IMR-90 (cell line): ENCODE measurements around the gene KCNMA1. TPM values are rescaled to one million over a fixed set of nuclear protein-coding genes. Genes with fewer than 3 reads are reported as not detected.

ENCODE experiments used
- ATAC-seq: fragments of 200-7000 bp; cut with Tn5 transposase; 2 replicates; pipeline ENCODE4 v1.9.1; 2020; ENCODE audit warnings: low read depth, mild to moderate bottlenecking, moderate library complexity
- BruUV-seq: library from RNA; stranded (reverse); fragments of 400-500 nt; replicated peaks from 2 replicates; lab custom pipeline; 2021; lab: Mats Ljungman, UMichigan
- CTCF ChIA-PET: fragments of 300-600 bp; formaldehyde crosslinking; extraction: SDS; loops from one replicate; lab custom pipeline; 2021; ENCODE audit warnings: antibody characterized with exemption; lab: Yijun Ruan, JAX
- POLR2A ChIA-PET: fragments of 300-600 bp; sonication (Branson Sonifier 250); formaldehyde crosslinking; loops from one replicate; lab custom pipeline; 2022; ENCODE audit warnings: antibody characterized with exemption; ENCODE audit not compliant: unreplicated experiment; lab: Charles Lee
- DNase-seq: peaks from one replicate; pipeline ENCODE4 v3.0.0; 2013
- H2AFZ ChIP-seq: replicated peaks from 2 replicates; pipeline ENCODE3; 2013; ENCODE audit warnings: low read length, mild to moderate bottlenecking; ENCODE audit not compliant: poor library complexity
- H2AK5ac ChIP-seq: 2 replicates; pipeline ENCODE4 v1.6.1; 2013; ENCODE audit warnings: low read depth, low read length, inconsistent platforms
- H2AK9ac ChIP-seq: replicated peaks from 2 replicates; pipeline ENCODE3; 2013; ENCODE audit warnings: mild to moderate bottlenecking, low read depth, low read length, moderate library complexity; ENCODE audit not compliant: poor library complexity
- H2BK120ac ChIP-seq: 2 replicates; pipeline ENCODE4 v1.6.1; 2013; ENCODE audit warnings: low read depth, low read length, inconsistent platforms
- H2BK15ac ChIP-seq: 3 replicates; pipeline ENCODE4 v1.6.1; 2013; ENCODE audit warnings: low read depth, low read length, inconsistent platforms
- H2BK20ac ChIP-seq: 2 replicates; pipeline ENCODE4 v1.6.1; 2013; ENCODE audit warnings: low read depth, mild to moderate bottlenecking, inconsistent platforms, low read length, moderate library complexity
- H2BK5ac ChIP-seq: 2 replicates; pipeline ENCODE4 v1.6.1; 2013; ENCODE audit warnings: mild to moderate bottlenecking, low read depth, low read length, inconsistent platforms; ENCODE audit not compliant: poor library complexity, severe bottlenecking
- H3K14ac ChIP-seq: replicated peaks from 2 replicates; pipeline ENCODE4 v1.6.1; 2013; ENCODE audit warnings: low read depth, low read length, inconsistent platforms
- H3K18ac ChIP-seq: 2 replicates; pipeline ENCODE4 v1.6.1; 2013; ENCODE audit warnings: low read depth, low read length, control low read depth
- H3K23ac ChIP-seq: 2 replicates; pipeline ENCODE4 v1.6.1; 2013; ENCODE audit warnings: low read depth, low read length, inconsistent platforms
- H3K27ac ChIP-seq: 2 replicates; pipeline ENCODE4 v1.5.1; 2013; ENCODE audit warnings: mild to moderate bottlenecking, control low read depth, low read length; ENCODE audit not compliant: insufficient read depth
- H3K27me3 ChIP-seq: 2 replicates; pipeline ENCODE4 v1.6.1; 2013; ENCODE audit warnings: low read length; ENCODE audit not compliant: control insufficient read depth, insufficient read depth
- H3K36me3 ChIP-seq: 2 replicates; pipeline ENCODE4 v1.6.1; 2013; ENCODE audit warnings: low read length, mixed read lengths; ENCODE audit not compliant: control insufficient read depth, insufficient read depth
- H3K4ac ChIP-seq: 2 replicates; pipeline ENCODE4 v1.6.1; 2013; ENCODE audit warnings: low read depth, low read length, inconsistent platforms
- H3K4me1 ChIP-seq: 2 replicates; pipeline ENCODE4 v1.6.1; 2013; ENCODE audit warnings: low read length, mixed read lengths; ENCODE audit not compliant: control insufficient read depth, insufficient read depth
- H3K4me2 ChIP-seq: 2 replicates; pipeline ENCODE4 v1.6.1; 2013; ENCODE audit warnings: low read depth, mild to moderate bottlenecking, control low read depth, low read length, moderate library complexity
- H3K4me3 ChIP-seq: 2 replicates; pipeline ENCODE4 v1.5.1; 2013; ENCODE audit warnings: low read depth, mild to moderate bottlenecking, control low read depth, low read length, moderate library complexity; ENCODE audit not compliant: insufficient read depth
- H3K56ac ChIP-seq: 2 replicates; pipeline ENCODE4 v1.6.1; 2013; ENCODE audit warnings: low read length, inconsistent platforms; ENCODE audit not compliant: insufficient read depth; ENCODE audit errors: extremely low read depth
- H3K79me1 ChIP-seq, 2 experiments: 2 replicates each; pipeline ENCODE4 v1.6.1; 2013; ENCODE audit warnings: low read length in 2 of 2, inconsistent platforms in 1 of 2, low read depth in 1 of 2
- H3K9ac ChIP-seq: 2 replicates; pipeline ENCODE4 v1.6.1; 2013; ENCODE audit warnings: low read depth, low read length, control low read depth
- H3K9me1 ChIP-seq: 2 replicates; pipeline ENCODE4 v1.6.1; 2013; ENCODE audit warnings: low read length, inconsistent platforms; ENCODE audit not compliant: insufficient read depth
- H3K9me3 ChIP-seq: 2 replicates; pipeline ENCODE4 v1.6.1; 2013; ENCODE audit warnings: low read length; ENCODE audit not compliant: control insufficient read depth, insufficient read depth
- H4K20me1 ChIP-seq: 2 replicates; pipeline ENCODE4 v1.6.1; 2013; ENCODE audit warnings: low read length, inconsistent platforms; ENCODE audit not compliant: insufficient read depth
- H4K5ac ChIP-seq: 2 replicates; pipeline ENCODE4 v1.6.1; 2013; ENCODE audit warnings: mild to moderate bottlenecking, low read depth, low read length, control low read depth
- H4K8ac ChIP-seq, 2 experiments: 2 replicates each; pipeline ENCODE4 v1.6.1; 2013; ENCODE audit warnings: low read depth in 2 of 2, low read length in 2 of 2, control low read depth in 1 of 2, inconsistent platforms in 1 of 2
- H4K91ac ChIP-seq: 2 replicates; pipeline ENCODE4 v1.6.1; 2013; ENCODE audit warnings: low read depth, low read length, inconsistent platforms; ENCODE audit not compliant: insufficient read depth
- BHLHE40 ChIP-seq: fragments of 150-350 bp; IDR thresholded peaks from 2 replicates; pipeline ENCODE4 v1.6.1; 2016; ENCODE audit warnings: mild to moderate bottlenecking, low read depth, low read length
- CEBPB ChIP-seq: IDR thresholded peaks from 2 replicates; pipeline ENCODE4 v1.6.1; 2012; ENCODE audit warnings: low read depth, low read length, improper control_type of control experiment
- CHD1 ChIP-seq: IDR thresholded peaks from 2 replicates; pipeline ENCODE4 v1.6.1; 2012; ENCODE audit warnings: low read depth, low read length, improper control_type of control experiment
- CTCF ChIP-seq: conservative IDR thresholded peaks from 2 replicates; pipeline ENCODE4 v1.5.1; 2012; ENCODE audit warnings: mild to moderate bottlenecking, low read depth, low read length, improper control_type of control experiment
- ELK1 ChIP-seq: fragments of 150-350 bp; IDR thresholded peaks from 2 replicates; pipeline ENCODE4 v1.6.1; 2016; ENCODE audit warnings: low read depth, mild to moderate bottlenecking, low read length, moderate library complexity, borderline replicate concordance
- FOS ChIP-seq: fragments of 150-350 bp; IDR thresholded peaks from 2 replicates; pipeline ENCODE4 v1.6.1; 2016; ENCODE audit warnings: low read depth, low read length
- MAFK ChIP-seq: IDR thresholded peaks from 2 replicates; pipeline ENCODE4 v1.6.1; 2012; ENCODE audit warnings: low read depth, low read length, improper control_type of control experiment
- MAZ ChIP-seq: IDR thresholded peaks from 2 replicates; pipeline ENCODE4 v1.6.1; 2012; ENCODE audit warnings: low read depth, mild to moderate bottlenecking, low read length, improper control_type of control experiment, moderate library complexity, borderline replicate concordance
- MXI1 ChIP-seq: IDR thresholded peaks from 2 replicates; pipeline ENCODE4 v1.6.1; 2012; ENCODE audit warnings: low read depth, mild to moderate bottlenecking, low read length, moderate library complexity, borderline replicate concordance
- NFE2L2 ChIP-seq: fragments of 150-350 bp; IDR thresholded peaks from 2 replicates; pipeline ENCODE4 v1.6.1; 2016; ENCODE audit warnings: low read depth, mild to moderate bottlenecking, low read length
- POLR2A ChIP-seq: IDR thresholded peaks from 2 replicates; pipeline ENCODE4 v1.6.1; 2012; ENCODE audit warnings: mild to moderate bottlenecking, low read depth, low read length
- RAD21 ChIP-seq: IDR thresholded peaks from 2 replicates; pipeline ENCODE4 v1.6.1; 2012; ENCODE audit warnings: low read length, improper control_type of control experiment
- RCOR1 ChIP-seq: IDR thresholded peaks from 2 replicates; pipeline ENCODE4 v1.6.1; 2012; ENCODE audit warnings: mild to moderate bottlenecking, low read length, improper control_type of control experiment; ENCODE audit not compliant: insufficient replicate concordance
- RFX5 ChIP-seq: IDR thresholded peaks from 2 replicates; pipeline ENCODE4 v1.8.0; 2012; ENCODE audit warnings: low read depth, mild to moderate bottlenecking, low read length, moderate library complexity
- SMC3 ChIP-seq: fragments of 150-350 bp; IDR thresholded peaks from 2 replicates; pipeline ENCODE4 v1.6.1; 2016; ENCODE audit warnings: low read depth, mild to moderate bottlenecking, antibody characterized with exemption, low read length, moderate library complexity
- USF2 ChIP-seq: fragments of 150-350 bp; IDR thresholded peaks from 2 replicates; pipeline ENCODE4 v1.6.1; 2017; ENCODE audit warnings: mild to moderate bottlenecking, antibody characterized with exemption, low read length, low read depth
- WGBS, 2 experiments: methylation state at CpG; one replicate each; pipeline versions ENCODE4 v1.1.5 to v1.1.7; 2013; ENCODE audit warnings: missing lambda C conversion rate in 2 of 2; ENCODE audit not compliant: insufficient read length in 1 of 2; ENCODE audit errors: extremely low coverage in 2 of 2; 5-methylcytosine and 5-hydroxymethylcytosine counted together
- dilution Hi-C: fragments of 300-500 bp; cut with HindIII; formaldehyde crosslinking; loops from one replicate; pipeline ENCODE4 v1.14.3; 2018; ENCODE audit warnings: low sequenced_read_pairs; ENCODE audit not compliant: unreplicated experiment
- in situ Hi-C: fragments of 300-500 bp; cut with MboI; formaldehyde crosslinking; loops from 3 replicates; pipeline ENCODE4 v1.14.3; 2019; ENCODE audit warnings: low sequenced_read_pairs, inconsistent platforms, mixed read lengths
- intact Hi-C: fragments of 100-400 bp; cut with micrococcal nuclease; formaldehyde crosslinking; loops from 2 replicates; pipeline ENCODE4 v1.10.0; 2022
- polyA plus RNA-seq, 3 experiments: library from polyadenylated mRNA; depleted of rRNA; stranded (reverse); fragments of >200 nt; gene quantifications; 2 replicates each; pipeline ENCODE4 v1.2.3, GENCODE V29; 2012; ENCODE audit warnings: low replicate concordance in 1 of 3
- total RNA-seq: library from RNA; depleted of rRNA; stranded (reverse); fragments of >200 nt; gene quantifications from 2 replicates; pipeline ENCODE4 v1.2.3, GENCODE V29; 2012

The KCNMA1 gene
- total and polyA plus RNA-seq, 2 of the 4 experiments (the other 2 are of a cell fraction): 25.6 to 29.6 TPM

DNA sequence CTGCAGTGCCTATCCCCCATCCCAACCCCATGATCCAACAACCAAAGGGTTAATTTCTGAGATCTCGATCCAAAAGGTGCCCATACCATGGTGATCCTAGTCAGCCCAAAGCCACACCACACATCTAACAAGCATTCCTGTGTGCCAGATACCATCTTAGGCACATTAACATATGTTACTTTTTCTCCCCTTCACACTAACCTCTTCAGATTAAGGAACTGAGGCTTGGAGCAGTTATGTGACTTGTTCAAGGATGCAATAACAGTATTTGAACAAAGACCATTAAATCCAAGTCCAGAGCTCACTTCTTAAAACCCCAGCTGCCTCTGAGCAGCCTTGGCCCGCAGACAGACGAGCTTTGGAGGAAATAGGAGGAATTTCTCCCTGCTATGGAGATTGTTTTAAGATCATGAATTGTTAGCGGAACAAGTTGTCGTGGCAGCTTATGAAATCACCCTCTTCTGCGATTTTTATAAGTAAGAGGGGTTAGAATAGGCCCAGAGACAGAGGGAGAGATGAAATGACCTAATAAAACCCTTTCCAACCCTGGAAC, 327.2 kb downstream of the KCNMA1 start:
- Histone ChIP-seq H3K18ac (no peak overlapping the region), H3K9me1 (peaks cover 11% of the 10 kb centered on the region; the same call in 1 of the 2 replicates), H2BK120ac (no peak overlapping the region), H3K14ac (no peak overlapping the region), H2AK5ac (no peak overlapping the region), H3K56ac (no peak overlapping the region), H3K4ac (no peak overlapping the region), H3K4me2 (no peak overlapping the region), H3K27ac (no peak overlapping the region), H4K8ac (no peak overlapping the region), H2AFZ (no peak overlapping the region), H3K9ac (no peak overlapping the region), H3K27me3 (peaks cover 2% of the 10 kb centered on the region; the same call in 1 of the 2 replicates), H4K20me1 (no peaks in the 10 kb centered on the region), H3K79me1 (0 out of 4 replicates have a peak, but pooled peaks cover 0 to 4% of the 10 kb centered on the region in 2 experiments), H4K91ac (no peak overlapping the region), H3K4me1 (peaks cover 11% of the 10 kb centered on the region), H2AK9ac (no peak overlapping the region), H2BK15ac (no peak overlapping the region), H3K36me3 (no peaks in the 10 kb centered on the region), H3K4me3 (no peak overlapping the region), H4K5ac (no peak overlapping the region), H3K9me3 (no peaks in the 10 kb centered on the region), H3K23ac (no peak overlapping the region), H2BK5ac (no peak overlapping the region), H2BK20ac (no peak overlapping the region)
- in situ Hi-C loops (no loop called here), dilution Hi-C loops (no loop called here), intact Hi-C loops (no loop called here)
- TF ChIP-seq ELK1 (no peak), RAD21 (no peak), CHD1 (no peak), POLR2A (no peak), USF2 (no peak), CTCF (no peak), BHLHE40 (no peak), FOS (no peak), MAFK (no peak), SMC3 (no peak), MXI1 (no peak), MAZ (no peak), RCOR1 (no peak), NFE2L2 (no peak), RFX5 (no peak), CEBPB (no peak)
- ChIA-PET CTCF (interaction anchor here (0.6 kb wide), 1 partner anchor 499 kb away, joined by 4 read pairs; no protein-coding TSS in a partner anchor), POLR2A (no interaction called here)
- no CpG with 5 or more reads among the region's 6 CpGs for WGBS, 2 experiments
- DNase-seq (no peak), ATAC-seq (no peak)
- BruUV-seq: no TSS peak
